Ectodermal cell (in vitro differentiated cells): ENCODE results near the gene MXRA7.
"Not testable (repeated sequence)": the region's sequence is repeated elsewhere in the genome, so short reads cannot be mapped to it uniquely, and the experiment has no call there.

Experiments
- H3K27ac ChIP-seq: 2 replicates; pipeline ENCODE4 v1.7.0; 2013; ENCODE audit warnings: mild to moderate bottlenecking, low read depth, low read length; ENCODE audit not compliant: insufficient read depth, poor library complexity, severe bottlenecking
- H3K27me3 ChIP-seq: 2 replicates; pipeline ENCODE4 v1.7.0; 2013; ENCODE audit warnings: mild to moderate bottlenecking, low read length; ENCODE audit not compliant: insufficient read depth, control insufficient read depth, poor library complexity, severe bottlenecking
- H3K36me3 ChIP-seq: one replicate; pipeline ENCODE4 v1.7.0; 2013; ENCODE audit warnings: low read length; ENCODE audit not compliant: control insufficient read depth, insufficient read depth
- H3K4me1 ChIP-seq: one replicate; pipeline ENCODE4 v1.7.0; 2013; ENCODE audit warnings: low read length; ENCODE audit not compliant: control insufficient read depth, insufficient read depth
- H3K4me3 ChIP-seq: 2 replicates; pipeline ENCODE4 v1.7.0; 2013; ENCODE audit warnings: low read depth, low read length, control low read depth; ENCODE audit not compliant: insufficient read depth
- H3K9me3 ChIP-seq: 2 replicates; pipeline ENCODE4 v1.7.0; 2013; ENCODE audit warnings: mild to moderate bottlenecking, low read length, moderate library complexity; ENCODE audit not compliant: control insufficient read depth
- WGBS, 2 experiments: methylation state at CpG; one replicate each; pipeline ENCODE4 v1.1.7; 2013; ENCODE audit warnings: missing lambda C conversion rate in 2 of 2; 5-methylcytosine and 5-hydroxymethylcytosine counted together

Gene MXRA7

GRCh38 chr17:76735586-76736348 is 25.0 kb upstream of the MXRA7 start:
- 1% methylated on average over 20 of the region's 20 CpGs for WGBS, 2 experiments
- Histone ChIP-seq H3K4me3 (peak overlapping the region; percentile 98), H3K27ac (peak overlapping the region; percentile 94), H3K36me3 (peaks cover 34% of the 10 kb centered on the region), H3K4me1 (peaks cover 21% of the 10 kb centered on the region), H3K9me3 (no peaks in the 10 kb centered on the region), H3K27me3 (no peaks in the 10 kb centered on the region)

GRCh38 chr17:76735006-76735405 is 24.2 kb upstream of the MXRA7 start:
- peak overlapping the region; percentile 98 for H3K4me3 ChIP-seq
- no peaks in the 10 kb centered on the region for H3K9me3 ChIP-seq
- peaks cover 34% of the 10 kb centered on the region for H3K36me3 ChIP-seq
- no peaks in the 10 kb centered on the region for H3K27me3 ChIP-seq
- H3K27ac ChIP-seq = no peak overlapping the region
- 30 to 53% methylated on average over 4 to 5 of the region's 5 CpGs for WGBS, 2 experiments
- H3K4me1 ChIP-seq = peaks cover 21% of the 10 kb centered on the region

- Histone ChIP-seq H3K4me3 (peak overlapping the region; percentile 98), H3K27ac (no peak overlapping the region), H3K4me1 (peaks cover 21% of the 10 kb centered on the region), H3K9me3 (no peaks in the 10 kb centered on the region), H3K27me3 (no peaks in the 10 kb centered on the region), H3K36me3 (peaks cover 34% of the 10 kb centered on the region)
- WGBS, 2 experiments = 79 to 80% methylated on average over 5 to 7 of the region's 8 CpGs
Measured at GRCh38 chr17:76734080-76734840, 23.5 kb upstream of the MXRA7 start.

- H3K4me1 ChIP-seq = peaks cover 16% of the 10 kb centered on the region
- no peak overlapping the region for H3K4me3 ChIP-seq
- no peaks in the 10 kb centered on the region for H3K27me3 ChIP-seq
- no peaks in the 10 kb centered on the region for H3K9me3 ChIP-seq
- 100% methylated on average over 1 of the region's 1 CpG; no CpG with 5 or more reads in 1 of the 2 experiments for WGBS, 2 experiments
- peaks cover 34% of the 10 kb centered on the region for H3K36me3 ChIP-seq
- H3K27ac ChIP-seq = no peak overlapping the region
Measured at GRCh38 chr17:76733618-76733957, 22.8 kb upstream of the MXRA7 start.

GRCh38 chr17:76732734-76733617 is 22.2 kb upstream of the MXRA7 start:
- H3K27me3 ChIP-seq = no peaks in the 10 kb centered on the region
- no peaks in the 10 kb centered on the region for H3K9me3 ChIP-seq
- peaks cover 16% of the 10 kb centered on the region for H3K4me1 ChIP-seq
- no peak overlapping the region for H3K4me3 ChIP-seq
- 96 to 98% methylated on average over 2 of the region's 3 CpGs for WGBS, 2 experiments
- H3K27ac ChIP-seq = no peak overlapping the region
- peaks cover 34% of the 10 kb centered on the region for H3K36me3 ChIP-seq

- H3K9me3 ChIP-seq, H3K27ac ChIP-seq, H3K27me3 ChIP-seq, H3K4me3 ChIP-seq: not testable (repeated sequence)
- H3K4me1 ChIP-seq = peaks cover 16% of the 10 kb centered on the region
- H3K36me3 ChIP-seq = peaks cover 34% of the 10 kb centered on the region
- WGBS, 2 experiments = 91 to 95% methylated on average over 13 of the region's 13 CpGs
Measured at GRCh38 chr17:76731800-76732733, 21.3 kb upstream of the MXRA7 start.

GRCh38 chr17:76727745-76728456 is 17.1 kb upstream of the MXRA7 start:
- H3K36me3 ChIP-seq = peaks cover 19% of the 10 kb centered on the region
- H3K4me1 ChIP-seq = peaks cover 5% of the 10 kb centered on the region
- no peak overlapping the region for H3K27ac ChIP-seq
- H3K9me3 ChIP-seq = no peaks in the 10 kb centered on the region
- H3K4me3 ChIP-seq = peak overlapping the region; percentile 77
- WGBS, 2 experiments = 87 to 90% methylated on average over 18 of the region's 18 CpGs
- no peaks in the 10 kb centered on the region for H3K27me3 ChIP-seq

- no peaks in the 10 kb centered on the region for H3K27me3 ChIP-seq
- peak within 1 kb of the TSS; percentile 98 for H3K27ac ChIP-seq
- H3K4me1 ChIP-seq = peaks cover 5% of the 10 kb centered on the region
- no peaks in the 10 kb centered on the region for H3K9me3 ChIP-seq
- 4% methylated on average over 71 of the region's 71 CpGs for WGBS, 2 experiments
- H3K36me3 ChIP-seq = peaks cover 13% of the 10 kb centered on the region
- H3K4me3 ChIP-seq = peak within 1 kb of the TSS; percentile 77
Measured at GRCh38 chr17:76726776-76727718, 16.3 kb upstream of the MXRA7 start, which contains the start of gene METTL23. METTL23 (plus strand) TSS chr17:76726839; CDS start chr17:76729711, 2,872 bp downstream.
